ENCODE results near the gene GALNT2. TPM values are rescaled to one million over a fixed set of nuclear protein-coding genes. Genes with fewer than 3 reads are reported as not detected.

The GALNT2 gene
- total and polyA plus RNA-seq, 9 of the 15 experiments (the other 6 are each of a cell fraction or from before 2014, with no cell fraction given) = 1.6 to 106 (median 51.9) TPM

DNA sequence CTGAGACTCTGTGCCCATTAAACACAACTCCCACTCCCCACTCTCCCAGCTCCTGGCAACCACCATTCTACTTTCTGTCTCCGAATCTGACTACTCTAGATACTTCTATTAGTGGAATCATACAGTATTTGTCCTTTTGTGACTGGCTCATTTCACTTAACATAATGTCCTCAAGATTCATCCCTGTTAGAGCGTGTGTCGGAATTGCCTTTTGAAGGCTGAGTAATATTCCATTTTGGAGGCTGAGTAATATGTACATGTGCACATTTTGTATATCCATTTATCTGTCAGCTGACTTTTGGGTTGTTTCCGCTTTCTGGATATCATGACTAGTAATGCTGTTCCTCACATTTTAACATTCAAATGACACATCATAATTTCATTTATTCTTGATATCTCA, 30.3 kb downstream of the GALNT2 start:
- POLR2A ChIA-PET = interaction anchor here (1.0 kb wide), 1 partner anchor 16 kb away, joined by 3 read pairs; no protein-coding TSS in a partner anchor
- WGBS (ENCODE audit: insufficient coverage, low coverage, missing lambda C conversion rate) = 93% methylated on average over 4 of the region's 4 CpGs
- no peak overlapping the region for H3K9ac ChIP-seq (ENCODE audit: insufficient read depth in 1 of 2, low read depth in 2 of 2, low read length in 2 of 2)
- peaks cover 19% of the 10 kb centered on the region for H3K36me3 ChIP-seq (ENCODE audit: control insufficient read depth, insufficient read depth, low read length)
- DNase-seq (ENCODE audit: extremely low read depth in 1 of 4, low spot score in 3 of 4) (no peak), ATAC-seq (no peak), FAIRE-seq (no peak)
- intact Hi-C loops (cut with micrococcal nuclease) = no loop called here
- peaks cover 5 to 9% of the 10 kb centered on the region in 2 experiments; a peak in 4 of 5 replicates for H3K4me1 ChIP-seq (replicated peaks in 1 of 2; ENCODE audit: control insufficient read depth in 2 of 2, insufficient read depth in 2 of 2, low read length in 2 of 2)
- H4K20me1 ChIP-seq (replicated peaks; ENCODE audit: control insufficient read depth, insufficient read depth, low read length) = peaks cover 25% of the 10 kb centered on the region
- H3K9me1 ChIP-seq (ENCODE audit: control insufficient read depth, insufficient read depth, low read length) = no peaks in the 10 kb centered on the region
- CTCF ChIA-PET (ENCODE audit: low intra/inter-chr PET ratio) = interaction anchor here (0.6 kb wide), 1 partner anchor 24 kb away, joined by 3 read pairs; no protein-coding TSS in a partner anchor
- BruUV-seq (replicated peaks) = no TSS peak
- in situ Hi-C loops (cut with MboI) = no loop called here
- peaks cover 85% of the 10 kb centered on the region for H3K79me2 ChIP-seq (ENCODE audit: control insufficient read depth, insufficient read depth, low read length)
- no peaks in the 10 kb centered on the region for H3K27me3 ChIP-seq (ENCODE audit: control insufficient read depth in 2 of 2, insufficient read depth in 2 of 2, low read length in 2 of 2)
- no peak for TF ChIP-seq TCF7 (IDR thresholded peaks at IDR 0.05; ENCODE audit: borderline replicate concordance)
- TF ChIP-seq BMI1 (IDR thresholded peaks at IDR 0.05; ENCODE audit: low read length) = no peak
- peak; percentile 76 for TF ChIP-seq RBM25 (IDR thresholded peaks at IDR 0.05; ENCODE audit: low read depth, low read length, severe bottlenecking)
- no peak for TF ChIP-seq ZNF57 (CRISPR knock-in tag; IDR thresholded peaks at IDR 0.05)
- no peak for TF ChIP-seq HNRNPUL1 (IDR thresholded peaks at IDR 0.05; ENCODE audit: low read length)
- peak; percentile 91 for TF ChIP-seq ZNF146 (CRISPR knock-in tag; IDR thresholded peaks at IDR 0.05; ENCODE audit: unreplicated experiment)
- no peak for TF ChIP-seq DACH1 (IDR thresholded peaks at IDR 0.05; ENCODE audit: partially characterized antibody)
- no peaks in the 10 kb centered on the region for H3K9me3 ChIP-seq (replicated peaks; ENCODE audit: control insufficient read depth, insufficient read depth, low read depth, low read length)
- H2AFZ ChIP-seq (ENCODE audit: low read depth, low read length) = no peak overlapping the region
- no peak overlapping the region for H3K4me3 ChIP-seq
- no peak overlapping the region for H3K4me2 ChIP-seq (ENCODE audit: insufficient read depth, low read length)
- no peak overlapping the region for H3K27ac ChIP-seq (ENCODE audit: extremely low read depth, low read depth, low read length)

DNA sequence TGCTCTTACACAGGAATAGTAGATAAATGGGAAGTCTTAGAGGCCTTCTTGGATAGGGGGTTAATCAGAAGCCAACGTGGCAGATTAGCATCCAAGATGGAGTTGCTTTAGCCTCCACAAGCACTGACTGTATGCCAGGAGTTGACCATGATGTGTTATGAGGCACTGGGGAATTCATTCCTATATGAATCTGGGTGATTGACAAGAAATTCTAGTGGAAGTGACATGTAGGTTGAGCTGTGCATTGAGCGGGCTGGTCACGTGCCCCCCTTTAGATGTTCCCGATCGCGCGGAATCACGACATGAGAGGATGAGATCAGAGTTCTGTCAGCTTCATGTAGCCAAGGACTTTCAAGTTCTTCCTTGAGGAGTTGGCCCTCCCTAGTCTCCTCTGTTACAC, 31.7 kb downstream of the GALNT2 start:
- no peak overlapping the region for H3K4me3 ChIP-seq
- intact Hi-C loops (cut with micrococcal nuclease) (no loop called here), in situ Hi-C loops (cut with MboI) (no loop called here)
- H3K4me2 ChIP-seq (ENCODE audit: insufficient read depth, low read length) = no peak overlapping the region
- FAIRE-seq (no peak), ATAC-seq (no peak), DNase-seq (ENCODE audit: extremely low read depth in 1 of 4, low spot score in 3 of 4) (no peak)
- POLR2A ChIA-PET = interaction anchor here (1.4 kb wide), 1 partner anchor 11 kb away, joined by 4 read pairs; no protein-coding TSS in a partner anchor
- peaks cover 5 to 9% of the 10 kb centered on the region in 2 experiments; a peak in 4 of 5 replicates for H3K4me1 ChIP-seq (replicated peaks in 1 of 2; ENCODE audit: control insufficient read depth in 2 of 2, insufficient read depth in 2 of 2, low read length in 2 of 2)
- no peak for TF ChIP-seq ARID1B (IDR thresholded peaks at IDR 0.05)
- TF ChIP-seq, protein P1, sequence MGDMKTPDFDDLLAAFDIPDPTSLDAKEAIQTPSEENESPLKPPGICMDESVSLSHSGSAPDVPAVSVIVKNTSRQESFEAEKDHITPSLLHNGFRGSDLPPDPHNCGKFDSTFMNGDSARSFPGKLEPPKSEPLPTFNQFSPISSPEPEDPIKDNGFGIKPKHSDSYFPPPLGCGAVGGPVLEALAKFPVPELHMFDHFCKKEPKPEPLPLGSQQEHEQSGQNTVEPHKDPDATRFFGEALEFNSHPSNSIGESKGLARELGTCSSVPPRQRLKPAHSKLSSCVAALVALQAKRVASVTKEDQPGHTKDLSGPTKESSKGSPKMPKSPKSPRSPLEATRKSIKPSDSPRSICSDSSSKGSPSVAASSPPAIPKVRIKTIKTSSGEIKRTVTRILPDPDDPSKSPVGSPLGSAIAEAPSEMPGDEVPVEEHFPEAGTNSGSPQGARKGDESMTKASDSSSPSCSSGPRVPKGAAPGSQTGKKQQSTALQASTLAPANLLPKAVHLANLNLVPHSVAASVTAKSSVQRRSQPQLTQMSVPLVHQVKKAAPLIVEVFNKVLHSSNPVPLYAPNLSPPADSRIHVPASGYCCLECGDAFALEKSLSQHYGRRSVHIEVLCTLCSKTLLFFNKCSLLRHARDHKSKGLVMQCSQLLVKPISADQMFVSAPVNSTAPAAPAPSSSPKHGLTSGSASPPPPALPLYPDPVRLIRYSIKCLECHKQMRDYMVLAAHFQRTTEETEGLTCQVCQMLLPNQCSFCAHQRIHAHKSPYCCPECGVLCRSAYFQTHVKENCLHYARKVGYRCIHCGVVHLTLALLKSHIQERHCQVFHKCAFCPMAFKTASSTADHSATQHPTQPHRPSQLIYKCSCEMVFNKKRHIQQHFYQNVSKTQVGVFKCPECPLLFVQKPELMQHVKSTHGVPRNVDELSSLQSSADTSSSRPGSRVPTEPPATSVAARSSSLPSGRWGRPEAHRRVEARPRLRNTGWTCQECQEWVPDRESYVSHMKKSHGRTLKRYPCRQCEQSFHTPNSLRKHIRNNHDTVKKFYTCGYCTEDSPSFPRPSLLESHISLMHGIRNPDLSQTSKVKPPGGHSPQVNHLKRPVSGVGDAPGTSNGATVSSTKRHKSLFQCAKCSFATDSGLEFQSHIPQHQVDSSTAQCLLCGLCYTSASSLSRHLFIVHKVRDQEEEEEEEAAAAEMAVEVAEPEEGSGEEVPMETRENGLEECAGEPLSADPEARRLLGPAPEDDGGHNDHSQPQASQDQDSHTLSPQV (IDR thresholded peaks at IDR 0.05) = peak; percentile 24; the same call in 1 of the 2 replicates
- no peaks in the 10 kb centered on the region for H3K9me3 ChIP-seq (replicated peaks; ENCODE audit: control insufficient read depth, insufficient read depth, low read depth, low read length)
- WGBS (ENCODE audit: insufficient coverage, low coverage, missing lambda C conversion rate) = 94% methylated on average over 8 of the region's 8 CpGs
- H4K20me1 ChIP-seq (replicated peaks; ENCODE audit: control insufficient read depth, insufficient read depth, low read length) = peaks cover 25% of the 10 kb centered on the region
- no TSS peak for BruUV-seq (replicated peaks)
- CTCF ChIA-PET (ENCODE audit: low intra/inter-chr PET ratio) = no interaction called here
- H3K27ac ChIP-seq (ENCODE audit: extremely low read depth, low read depth, low read length) = no peak overlapping the region
- H3K79me2 ChIP-seq (ENCODE audit: control insufficient read depth, insufficient read depth, low read length) = peaks cover 85% of the 10 kb centered on the region
- H3K9ac ChIP-seq (ENCODE audit: insufficient read depth in 1 of 2, low read depth in 2 of 2, low read length in 2 of 2) = no peak overlapping the region
- peaks cover 14% of the 10 kb centered on the region for H3K36me3 ChIP-seq (ENCODE audit: control insufficient read depth, insufficient read depth, low read length)
- H3K9me1 ChIP-seq (ENCODE audit: control insufficient read depth, insufficient read depth, low read length) = no peaks in the 10 kb centered on the region
- no peak overlapping the region for H2AFZ ChIP-seq (ENCODE audit: low read depth, low read length)
- H3K27me3 ChIP-seq (ENCODE audit: control insufficient read depth in 2 of 2, insufficient read depth in 2 of 2, low read length in 2 of 2) = no peaks in the 10 kb centered on the region

All from K562 (cell line).